ENCODE measurements around the gene ZNF275. TPM values are rescaled to one million over a fixed set of nuclear protein-coding genes. Genes with fewer than 3 reads are reported as not detected.

The ZNF275 gene
- total RNA-seq, 1 experiment from 2014 or later: 7.1 TPM

Small RNA genes within 50 kb of the gene (small RNA-seq; reads per million reads assigned to genes)
- gene AC152007.1: not detected

Other genes starting within 250 kb of the ZNF275 start
- 14.1 and 15.2 TPM in 2 replicates for gene MAGEA1, start 154.9 kb upstream of the ZNF275 start, total RNA-seq (2014; rRNA removed; shearing (Covaris generic))
- gene PNMA6F, start 12.4 kb upstream of the ZNF275 start, total RNA-seq (2014; rRNA removed; shearing (Covaris generic)): not detected in 2 replicates
- gene PNMA6E, start 67.2 kb downstream of the ZNF275 start, total RNA-seq (2014; rRNA removed; shearing (Covaris generic)): 0.03 TPM in 1 of 2 replicates, not detected in the other
- 0.08 and 0.10 TPM in 2 replicates for gene ZFP92, start 77.3 kb downstream of the ZNF275 start, total RNA-seq (2014; rRNA removed; shearing (Covaris generic))
- 0.84 and 1.8 TPM in 2 replicates for gene TREX2, start 111.9 kb downstream of the ZNF275 start, total RNA-seq (2014; rRNA removed; shearing (Covaris generic))
- gene HAUS7, start 136.4 kb downstream of the ZNF275 start, total RNA-seq (2014; rRNA removed; shearing (Covaris generic)): 34.7 and 37.3 TPM in 2 replicates
- 0.10 and 0.45 TPM in 2 replicates for gene BGN, start 160.8 kb downstream of the ZNF275 start, total RNA-seq (2014; rRNA removed; shearing (Covaris generic))
- 0.03 TPM in 1 of 2 replicates, not detected in the other for gene ATP2B3, start 183.5 kb downstream of the ZNF275 start, total RNA-seq (2014; rRNA removed; shearing (Covaris generic))